Right hindlimb (tissue), 1 donor: ENCODE measurements around the gene PLA2R1.
"Not testable (repeated sequence)": the region's sequence is repeated elsewhere in the genome, so short reads cannot be mapped to it uniquely, and the experiment has no call there.

Experiments used
- DNase-seq: peaks from one replicate; pipeline ENCODE4 v3.0.0-alpha.2; 2018

Gene PLA2R1

DNA sequence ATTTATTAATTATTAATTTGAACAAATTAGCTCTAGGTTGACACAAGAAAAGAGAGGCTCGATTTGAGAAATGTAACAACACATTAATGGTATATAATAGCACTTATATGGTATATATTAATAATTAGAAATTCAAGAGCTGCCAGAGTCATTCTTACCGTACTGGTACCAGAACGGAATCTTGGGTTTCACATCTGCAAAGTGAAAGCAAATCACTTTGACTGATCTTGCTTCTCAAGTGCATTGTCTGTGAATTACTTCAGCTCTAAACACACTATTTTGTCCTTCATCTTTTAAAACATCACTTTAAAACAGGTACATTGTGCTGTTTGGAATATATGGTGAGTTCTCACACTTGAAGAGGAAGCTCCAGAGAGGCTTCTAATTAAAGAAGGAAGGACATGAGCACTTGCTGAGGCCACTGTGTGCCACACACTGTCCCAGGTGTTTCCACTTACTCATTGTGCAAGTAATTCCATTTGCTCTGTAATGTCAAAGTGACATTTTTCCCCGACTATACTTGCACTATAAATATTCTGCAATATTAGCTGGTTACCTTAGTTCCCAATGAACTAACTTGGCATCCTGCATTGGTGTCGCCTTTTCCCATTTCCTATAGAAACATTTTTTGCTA lies 85.8 kb downstream of the PLA2R1 start:
- no peak for DNase-seq

DNA sequence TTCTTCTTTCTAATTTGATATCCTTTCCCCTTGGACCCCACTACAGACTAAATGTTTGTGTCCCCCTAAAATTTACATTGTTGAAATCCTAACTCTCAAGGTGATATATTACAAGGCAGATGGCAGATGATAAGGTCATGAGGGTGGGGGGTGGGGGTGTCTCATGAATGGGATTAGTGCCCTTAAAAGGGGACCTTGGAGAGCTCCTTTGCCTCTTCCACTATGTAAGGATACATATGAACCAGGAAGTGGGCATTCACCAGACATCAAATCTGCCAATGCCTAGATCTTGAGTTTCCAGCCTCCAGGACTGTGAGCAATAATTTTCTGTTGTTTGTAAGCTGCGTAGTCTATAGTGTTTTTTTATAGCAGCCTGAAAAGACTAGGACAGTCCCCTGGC lies 89.1 kb downstream of the PLA2R1 start:
- DNase-seq: no peak

DNA sequence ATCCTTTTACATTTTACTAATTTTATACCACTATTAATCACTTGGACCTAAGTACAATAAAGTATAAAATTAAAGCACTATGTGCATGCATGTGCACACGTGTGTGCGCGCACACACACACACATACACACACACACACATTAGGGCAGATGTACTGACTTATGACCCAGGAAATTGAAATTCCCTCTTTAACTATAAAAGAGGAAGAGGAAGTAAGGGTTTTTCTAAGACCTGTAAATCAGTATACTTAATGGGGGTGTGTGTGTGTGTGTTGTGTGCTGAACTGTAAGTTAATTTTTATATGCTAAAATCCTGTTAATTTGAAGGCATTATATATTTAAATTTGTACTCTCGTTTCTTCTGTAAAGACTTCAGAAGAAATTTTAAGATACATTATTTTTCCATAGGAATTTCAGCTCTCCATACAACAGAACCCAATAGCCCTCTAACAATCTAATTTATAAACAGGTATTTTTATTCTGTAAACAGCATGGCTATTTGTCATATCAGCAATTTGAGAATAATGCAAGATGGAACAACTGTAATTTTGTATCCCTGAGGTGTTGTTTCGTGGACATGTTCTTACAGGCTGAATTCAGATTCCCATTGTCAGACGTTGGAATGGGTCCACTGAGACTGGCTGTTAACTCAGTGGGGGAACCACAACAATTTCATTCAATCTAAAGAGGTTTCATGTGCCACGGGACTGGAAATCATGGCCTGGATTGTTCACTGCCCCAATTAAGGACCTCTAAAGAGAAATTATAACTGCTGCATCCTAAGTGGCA lies 90.9 kb downstream of the PLA2R1 start:
- DNase-seq: no peak

DNA sequence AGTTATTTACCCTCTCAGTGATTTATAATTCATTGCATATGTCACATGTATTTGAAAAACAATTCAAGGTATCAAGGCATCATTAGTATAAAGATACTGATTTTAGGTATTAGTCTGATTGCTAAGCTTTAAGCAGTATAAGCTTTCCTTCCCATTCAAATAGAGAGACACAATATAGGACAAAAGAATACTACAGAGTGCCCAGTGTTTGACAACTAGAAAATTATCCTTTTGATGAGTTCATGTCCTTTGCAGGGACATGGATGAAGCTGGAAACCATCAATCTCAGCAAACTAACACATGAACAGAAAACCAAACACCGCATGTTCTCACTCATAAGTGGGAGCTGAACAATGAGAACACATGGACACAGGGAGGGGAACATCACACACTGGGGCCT lies 91.9 kb downstream of the PLA2R1 start:
- not testable (repeated sequence) for DNase-seq

DNA sequence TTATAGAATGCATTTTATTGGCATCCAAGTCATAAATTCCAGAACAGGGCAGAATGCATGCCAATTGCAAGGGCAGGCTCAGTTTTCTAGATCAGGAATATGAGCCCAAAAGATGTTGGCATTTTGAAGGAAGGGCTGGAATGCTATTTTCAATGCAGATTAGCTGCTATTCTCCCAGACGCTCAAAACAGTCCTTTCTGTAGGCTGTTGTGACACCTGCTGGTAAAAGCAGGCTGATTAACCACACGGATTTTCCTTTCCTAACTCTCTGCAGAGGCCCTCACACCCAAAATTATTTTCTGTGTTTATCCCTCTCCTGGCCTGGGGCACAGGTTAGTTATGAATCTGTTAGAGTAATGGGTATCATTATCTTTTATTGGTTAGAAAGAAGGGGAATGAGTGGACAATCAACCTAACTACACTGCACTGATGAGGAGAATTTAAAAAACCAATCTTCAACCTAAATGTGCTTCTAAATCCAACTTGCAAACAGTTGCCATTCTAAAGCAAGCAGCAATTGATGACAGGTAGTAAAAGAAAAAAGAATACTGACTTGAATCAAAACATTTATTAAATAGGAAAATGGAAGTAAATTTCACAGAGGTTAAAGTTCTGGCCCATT lies 94.0 kb downstream of the PLA2R1 start:
- DNase-seq: peak; percentile 55

DNA sequence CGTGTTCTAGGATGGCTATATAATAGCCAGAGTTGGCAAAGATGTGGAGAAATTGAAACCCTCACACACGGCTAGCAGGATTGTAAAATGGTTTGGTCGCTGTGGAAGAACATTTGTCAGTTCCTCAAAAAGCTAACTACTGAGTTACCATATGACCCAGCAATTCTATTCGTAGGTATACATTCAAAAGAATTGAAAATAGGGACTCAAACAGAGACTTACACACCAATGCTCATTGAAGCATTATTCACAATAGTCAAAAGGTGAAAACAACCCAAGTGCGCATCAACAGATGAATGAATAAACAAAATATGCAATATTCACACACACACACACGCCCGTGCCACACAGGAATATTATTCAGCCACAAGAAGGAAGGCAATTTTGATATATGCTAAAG lies 98.7 kb downstream of the PLA2R1 start:
- no peak for DNase-seq

DNA sequence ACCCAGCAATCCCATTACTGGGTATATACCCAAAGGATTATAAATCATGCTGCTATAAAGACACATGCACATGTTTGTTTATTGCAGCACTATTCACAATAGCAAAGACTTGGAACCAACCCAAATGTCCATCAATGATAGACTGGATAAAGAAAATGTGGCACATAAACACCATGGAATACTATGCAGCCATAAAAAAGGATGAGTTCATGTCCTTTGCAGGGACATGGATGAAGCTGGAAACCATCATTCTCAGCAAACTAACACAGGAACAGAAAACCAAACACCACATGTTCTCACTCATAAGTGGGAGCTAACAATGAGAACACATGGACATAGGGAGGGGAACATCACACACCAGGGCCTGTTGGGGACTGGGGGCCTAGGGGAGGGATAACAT lies 99.9 kb downstream of the PLA2R1 start:
- not testable (repeated sequence) for DNase-seq

DNA sequence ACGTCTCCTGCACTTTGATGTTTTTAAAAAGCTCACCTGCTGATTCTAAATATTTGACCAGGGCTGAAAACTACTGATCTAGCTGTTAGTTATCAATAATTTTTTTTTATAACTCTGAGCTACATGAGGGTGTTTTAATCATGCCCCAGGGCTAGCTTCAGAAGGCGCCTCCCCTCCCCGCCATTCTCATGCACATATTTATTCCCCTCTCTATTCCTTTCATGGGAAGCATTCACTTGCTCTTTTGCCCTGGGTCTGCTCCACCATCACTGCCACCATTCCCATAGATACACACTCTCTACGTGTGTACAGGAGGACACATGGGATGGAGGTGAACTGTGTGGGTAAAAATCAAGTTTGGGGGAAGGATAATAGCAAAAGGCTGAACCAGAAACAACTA lies 101.0 kb downstream of the PLA2R1 start:
- no peak for DNase-seq

DNA sequence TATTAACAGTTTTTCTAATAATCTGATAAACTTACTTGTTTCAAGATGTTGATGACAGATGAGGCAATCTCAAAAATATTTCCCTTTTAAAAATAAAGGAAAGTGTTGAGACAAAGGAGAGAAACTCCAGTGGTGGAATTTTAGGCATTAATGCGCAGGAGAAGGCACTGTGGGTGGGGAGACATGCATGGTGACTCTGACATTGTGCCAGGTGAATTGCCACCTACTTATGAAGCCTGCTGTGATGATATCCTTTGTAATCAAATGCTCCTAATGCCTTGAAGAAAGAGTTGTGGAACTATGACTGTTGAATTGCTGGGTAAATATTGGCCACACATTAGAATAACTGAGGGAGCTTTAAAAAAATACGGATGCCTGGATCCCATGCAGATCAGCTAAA lies 101.4 kb downstream of the PLA2R1 start:
- no peak for DNase-seq

DNA sequence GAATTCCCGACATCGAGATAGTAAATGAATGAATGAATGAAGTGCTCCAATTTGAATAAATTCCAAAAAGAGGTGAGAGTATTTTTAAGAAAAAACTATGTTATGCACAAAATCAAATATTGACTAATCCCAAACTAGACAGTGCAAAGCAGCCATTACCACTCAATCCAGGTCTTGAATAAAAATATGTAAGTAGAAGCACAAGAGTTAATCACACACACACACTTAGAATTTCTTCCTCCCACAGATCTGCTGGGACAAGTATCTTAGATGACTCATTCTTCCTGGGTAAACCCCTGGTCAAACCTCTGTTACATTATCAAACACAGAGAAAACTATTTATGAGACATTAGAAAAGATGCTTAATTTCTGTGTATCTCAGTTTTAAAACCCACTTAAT lies 102.0 kb downstream of the PLA2R1 start:
- DNase-seq: no peak

DNA sequence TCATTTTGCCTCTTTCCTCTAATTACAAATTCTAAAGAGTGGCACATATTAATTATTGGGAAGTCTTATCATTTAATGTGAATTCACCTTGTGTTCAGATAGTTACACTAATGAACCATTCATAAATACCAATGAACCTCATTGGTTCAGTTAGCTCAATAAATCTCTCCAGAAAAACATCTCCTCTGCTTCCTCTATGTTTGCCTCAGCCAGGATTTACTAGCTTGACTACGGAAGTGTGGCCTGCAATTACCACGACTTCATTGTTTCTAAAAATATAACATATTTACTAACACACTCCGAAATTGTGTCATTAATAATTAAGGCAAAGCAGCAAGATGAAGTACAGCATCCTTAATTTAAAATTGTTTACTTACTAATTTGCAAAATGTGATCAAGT lies 103.3 kb downstream of the PLA2R1 start:
- no peak for DNase-seq

DNA sequence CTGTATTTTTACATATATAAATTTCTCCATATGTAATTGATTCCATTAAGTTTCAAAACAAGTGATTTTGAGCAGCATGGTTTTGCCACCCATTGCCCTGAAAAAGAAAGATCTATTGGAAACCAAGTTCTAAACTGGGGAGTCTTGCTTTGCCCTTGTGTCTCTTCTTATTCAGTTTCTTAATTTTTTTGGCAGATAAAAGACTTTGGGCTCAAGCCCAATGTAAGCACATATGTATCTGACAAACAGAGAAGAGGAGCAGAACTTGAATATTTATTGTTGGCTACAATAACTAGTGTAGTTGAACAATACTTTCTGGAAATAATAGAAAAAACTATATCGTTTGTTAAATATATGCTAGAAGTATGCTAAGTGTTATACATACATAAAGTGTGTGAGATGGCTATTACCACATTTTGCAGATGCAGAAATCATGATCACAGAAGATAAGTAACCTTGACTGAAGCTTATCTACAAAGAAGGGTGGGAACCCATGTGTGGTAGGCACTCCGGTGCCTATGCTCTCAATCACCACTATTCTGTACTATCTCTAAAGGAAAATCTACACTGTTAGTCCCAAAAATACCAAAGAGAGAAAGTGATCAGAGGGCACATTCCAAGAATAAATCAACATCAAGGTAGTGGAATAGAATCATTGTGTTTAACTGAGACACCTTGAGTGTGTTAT lies 109.1 kb downstream of the PLA2R1 start:
- DNase-seq: no peak

DNA sequence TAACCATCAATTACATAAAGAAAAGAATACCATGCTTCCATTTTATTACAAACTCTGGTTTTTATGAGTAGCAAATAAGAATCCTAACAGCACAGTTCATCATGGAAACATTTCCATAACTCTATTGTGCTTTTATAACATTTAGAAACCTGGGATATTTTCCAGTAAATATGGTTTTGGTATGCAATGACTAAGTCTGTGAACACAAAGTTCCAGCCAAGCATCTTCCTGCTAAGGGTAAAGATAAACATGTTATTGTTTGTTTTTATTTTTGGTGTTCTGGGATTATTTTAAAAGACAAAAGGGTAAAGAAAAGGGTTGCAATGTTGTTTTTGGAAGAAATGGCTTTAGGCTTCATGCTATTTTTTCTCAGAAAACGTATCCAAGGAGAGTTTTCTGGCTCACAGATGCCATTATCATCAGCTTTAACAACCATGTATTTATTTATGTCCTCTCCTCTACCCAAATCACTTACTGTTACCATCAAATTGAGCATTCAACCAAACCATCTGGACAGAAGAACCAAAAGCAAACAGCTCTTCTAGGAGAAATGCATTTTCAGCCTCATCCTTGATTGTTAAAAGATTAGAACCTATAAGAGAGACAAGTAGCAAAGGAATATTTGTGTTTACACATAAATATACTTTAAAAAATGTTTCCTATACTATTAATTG lies 116.0 kb downstream of the PLA2R1 start:
- no peak for DNase-seq

DNA sequence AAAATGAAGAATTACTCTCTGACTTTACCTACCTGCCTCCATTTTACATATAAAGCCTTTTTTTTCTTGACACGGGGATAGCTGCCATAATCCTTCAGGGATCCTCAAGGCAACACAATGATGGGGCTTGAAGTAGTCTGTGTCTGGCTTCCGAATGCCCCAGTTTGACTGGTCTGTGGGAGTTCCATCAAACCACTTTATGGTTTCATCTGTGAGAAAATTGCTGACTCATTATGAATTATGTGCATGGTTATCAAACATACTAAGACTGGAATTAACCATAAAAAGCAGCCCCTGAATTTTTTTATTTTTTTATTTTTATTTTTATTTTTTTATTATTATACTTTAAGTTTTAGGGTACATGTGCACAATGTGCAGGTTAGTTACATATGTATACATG lies 117.5 kb downstream of the PLA2R1 start:
- no peak for DNase-seq

DNA sequence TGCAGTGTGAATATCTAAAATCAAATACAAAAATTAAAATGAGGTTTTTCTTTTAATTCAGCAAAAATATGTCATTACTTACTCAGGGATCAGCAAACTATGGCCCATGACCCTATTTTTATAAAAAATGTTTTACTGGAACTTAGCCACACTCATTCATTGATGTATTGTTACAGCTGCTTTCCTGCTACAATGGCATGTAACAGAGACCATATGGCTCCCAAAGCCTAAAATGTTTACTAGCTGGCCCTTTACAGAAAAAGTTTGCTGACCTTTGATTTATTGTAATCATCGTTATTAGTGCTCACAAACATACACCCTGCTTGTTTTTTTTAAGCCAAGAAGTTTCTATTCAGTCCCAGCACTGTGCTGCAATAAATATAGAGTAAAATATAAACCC lies 120.3 kb downstream of the PLA2R1 start:
- no peak for DNase-seq

DNA sequence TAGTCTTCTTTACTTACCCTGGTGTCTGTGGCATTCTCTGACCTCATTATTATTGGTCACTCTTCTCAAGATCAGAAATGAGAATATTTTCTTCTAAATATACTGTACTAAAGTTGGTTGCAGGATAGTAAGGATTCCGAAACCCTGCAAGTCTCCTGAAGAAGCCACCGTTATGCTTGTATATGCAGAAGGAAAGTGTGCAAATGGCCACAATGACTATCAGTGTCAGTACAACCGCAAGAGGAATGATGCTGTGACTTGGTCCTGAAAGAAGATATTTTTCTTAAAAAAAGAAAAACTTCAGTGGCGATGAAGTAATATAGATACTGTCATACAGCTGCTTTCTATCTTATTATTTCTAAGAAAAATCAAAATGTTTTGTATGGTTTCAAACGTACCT lies 120.7 kb downstream of the PLA2R1 start:
- DNase-seq: no peak

DNA sequence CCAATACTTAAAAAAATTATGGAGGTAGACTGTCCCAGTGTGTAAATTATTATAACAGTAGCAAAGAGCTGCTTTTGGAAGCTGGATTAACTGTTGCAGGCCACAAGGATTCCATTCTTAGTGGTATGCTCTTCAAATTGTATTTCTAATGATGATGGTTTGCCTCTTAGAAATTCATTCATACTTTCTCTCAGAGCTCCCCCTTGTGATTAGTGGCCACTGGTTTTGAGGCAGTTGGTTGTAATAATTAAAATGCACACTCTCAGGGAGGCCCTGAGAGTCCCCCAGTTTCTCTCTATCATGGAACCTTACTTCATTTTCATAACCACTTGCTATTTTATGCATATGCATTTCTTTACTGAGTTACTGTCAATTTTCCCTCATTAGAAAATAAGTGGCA lies 122.5 kb downstream of the PLA2R1 start:
- DNase-seq: no peak

DNA sequence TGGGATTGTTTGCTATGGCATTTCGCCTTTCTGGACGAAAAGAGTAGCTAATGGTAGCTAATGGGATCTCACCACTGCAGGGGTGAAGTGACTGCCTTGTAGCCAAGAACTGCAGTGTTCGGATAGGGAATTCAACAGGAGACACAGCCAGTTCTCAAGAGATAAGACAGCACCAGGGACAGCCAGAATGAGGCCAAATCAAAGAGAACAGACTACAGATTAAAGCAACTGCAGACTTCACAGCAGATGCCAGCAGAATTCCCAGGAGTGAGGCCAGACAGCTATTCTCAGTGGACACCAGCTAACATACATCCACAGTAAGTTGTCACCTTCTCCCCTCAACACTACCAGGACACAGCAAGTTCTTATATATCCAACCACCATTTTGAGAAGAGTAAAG lies 124.0 kb downstream of the PLA2R1 start:
- DNase-seq: no peak

DNA sequence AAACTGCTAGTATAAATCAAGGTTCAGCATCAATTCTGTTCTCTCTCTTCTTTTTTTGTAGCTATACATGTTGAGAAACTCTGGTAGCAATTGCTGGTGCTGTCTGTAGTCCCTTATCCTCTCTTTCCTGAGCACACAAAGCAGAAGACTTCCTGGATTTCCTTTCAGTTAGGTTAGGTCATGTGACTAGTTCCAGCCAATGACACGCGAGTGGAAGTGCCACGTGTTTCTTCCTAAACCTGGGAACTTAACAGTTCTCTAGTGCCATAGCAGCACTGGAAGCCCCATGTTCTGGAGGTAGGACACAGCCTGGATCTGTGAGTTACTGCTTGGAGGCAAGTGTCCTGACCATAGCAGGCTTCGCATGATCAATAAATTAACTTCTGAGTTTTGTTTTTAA lies 125.9 kb downstream of the PLA2R1 start:
- no peak for DNase-seq

DNA sequence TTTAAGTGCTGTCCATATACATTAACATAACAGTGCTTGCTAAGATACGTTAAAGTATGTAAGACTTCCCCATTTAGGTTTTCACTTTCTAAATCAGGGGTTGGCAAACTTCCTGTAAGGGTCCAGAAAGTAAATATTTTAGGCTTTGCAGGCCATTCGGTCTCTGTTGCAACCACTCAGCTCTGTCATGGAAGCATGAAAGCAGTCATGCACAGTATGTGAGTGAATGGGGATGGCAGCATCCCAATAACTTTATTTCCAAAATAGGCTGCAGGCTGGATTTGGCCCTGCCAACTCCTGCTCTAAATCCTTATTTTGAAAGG lies 128.7 kb downstream of the PLA2R1 start:
- no peak for DNase-seq

DNA sequence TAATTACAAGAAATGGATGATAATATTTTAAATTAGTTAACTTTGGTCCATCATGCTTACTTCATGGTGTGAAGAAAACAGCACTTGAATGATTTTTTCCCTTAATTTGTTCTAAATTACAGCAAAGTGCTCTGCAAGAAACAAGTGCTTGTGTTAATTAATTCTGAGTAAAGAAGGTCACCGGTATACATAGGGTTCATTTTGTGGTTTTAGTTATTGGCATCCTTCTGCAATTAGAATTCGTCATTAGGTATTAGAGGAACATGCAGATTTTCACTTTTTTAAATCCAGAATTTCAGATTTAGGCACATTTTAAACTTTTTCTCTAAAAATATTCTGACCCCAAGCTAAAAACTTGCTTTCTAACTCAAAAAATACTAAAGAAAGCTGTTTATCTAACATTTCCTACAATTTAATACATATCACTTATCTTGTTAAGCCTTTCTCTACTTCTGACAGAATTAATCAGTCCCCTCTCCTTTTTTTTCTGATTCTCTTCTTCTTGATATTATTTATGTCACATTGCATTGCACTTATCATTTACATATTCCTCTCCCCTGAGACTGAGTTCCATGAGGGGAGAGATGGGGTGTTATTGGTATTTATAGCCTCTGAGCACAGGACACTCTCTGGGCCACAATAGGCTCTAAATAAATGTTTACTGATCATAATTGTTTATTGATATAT lies 129.2 kb downstream of the PLA2R1 start:
- no peak for DNase-seq

DNA sequence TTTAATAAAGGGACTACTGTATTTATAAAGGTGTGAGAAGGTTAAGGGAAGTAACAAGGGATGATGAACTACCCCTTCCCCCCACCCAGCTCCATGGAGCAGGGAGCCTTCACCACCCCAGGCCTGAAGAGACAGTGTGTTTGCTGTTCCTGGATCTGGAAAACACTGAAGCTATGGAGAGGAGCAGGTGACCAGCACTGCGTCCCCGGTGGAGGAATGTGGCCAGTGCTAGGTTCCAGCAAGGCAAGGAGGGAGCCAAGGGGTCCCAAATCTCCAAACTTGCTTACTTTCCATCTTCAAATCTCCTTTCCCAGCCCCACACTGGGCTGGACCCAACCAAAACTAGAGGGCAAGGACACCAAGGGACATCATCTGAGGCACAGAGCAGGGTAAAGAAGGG lies 135.7 kb downstream of the PLA2R1 start:
- no peak for DNase-seq

DNA sequence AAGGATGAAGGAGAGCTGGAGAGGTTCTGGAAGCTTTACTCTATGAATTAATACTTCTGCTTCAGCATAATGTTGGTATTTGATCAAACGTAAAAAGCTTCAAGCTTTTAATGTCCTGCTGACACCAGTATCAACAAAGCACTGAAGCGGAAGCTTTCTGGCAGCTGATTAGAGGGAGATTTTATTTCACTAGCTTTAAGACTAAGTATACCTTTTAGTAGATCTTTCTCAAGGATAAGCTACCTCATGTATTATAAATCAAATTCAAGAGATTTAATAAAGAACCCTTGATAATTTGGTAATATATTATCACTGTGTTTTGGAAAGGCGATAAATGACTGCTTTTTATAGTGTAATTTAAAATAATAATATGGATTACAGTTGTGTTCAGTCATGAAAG lies 136.4 kb downstream of the PLA2R1 start:
- no peak for DNase-seq
